H1 (cell line): ENCODE results near the gene KPNA6. TPM values are rescaled to one million over a fixed set of nuclear protein-coding genes. Genes with fewer than 3 reads are reported as not detected.

Experiments
- BCL11A ChIP-seq, 2 experiments: IDR thresholded peaks; one replicate each; pipeline ENCODE4 v1.6.1; 2011; ENCODE audit warnings: low read depth in 2 of 2, low read length in 2 of 2, mild to moderate bottlenecking in 2 of 2
- polyA plus RNA-seq, 7 experiments: library from polyadenylated mRNA; depleted of rRNA in 3 of 7; stranded (reverse) in 5 of 7; unstranded in 2 of 7; fragments of >200 nt in 5 of 7; fragments of 200-250 nt in 2 of 7; gene quantifications; 1 replicate in 5 of 7; 2 replicates in 1 of 7; 4 replicates in 1 of 7; pipeline versions ENCODE4 v1.2.1 to v1.2.3, GENCODE V29; 2011 to 2013; ENCODE audit warnings: missing spikeins in 2 of 7, mixed read lengths in 2 of 7
- total RNA-seq: library from RNA; stranded (reverse); fragmentation: NEBNext Ultra II Directional; extraction: Animal tissue kit (Norgen Biotek cat#: 25700); gene quantifications from 2 replicates; pipeline ENCODE4 v1.2.1, GENCODE V29; 2021
- TF ChIP-seq, protein P1 (sequence below): fragments of 300-600 bp; sonication (generic); IDR thresholded peaks from 2 replicates; pipeline ENCODE4 v1.7.1; 2012; ENCODE audit warnings: low read length, moderate library complexity, mild to moderate bottlenecking, inconsistent platforms; ENCODE audit not compliant: insufficient replicate concordance

KPNA6 gene
- total and polyA plus RNA-seq, 2 of the 8 experiments (the other 6 are each of a cell fraction or from before 2014, with no cell fraction given) = 24.2 to 120 TPM

DNA sequence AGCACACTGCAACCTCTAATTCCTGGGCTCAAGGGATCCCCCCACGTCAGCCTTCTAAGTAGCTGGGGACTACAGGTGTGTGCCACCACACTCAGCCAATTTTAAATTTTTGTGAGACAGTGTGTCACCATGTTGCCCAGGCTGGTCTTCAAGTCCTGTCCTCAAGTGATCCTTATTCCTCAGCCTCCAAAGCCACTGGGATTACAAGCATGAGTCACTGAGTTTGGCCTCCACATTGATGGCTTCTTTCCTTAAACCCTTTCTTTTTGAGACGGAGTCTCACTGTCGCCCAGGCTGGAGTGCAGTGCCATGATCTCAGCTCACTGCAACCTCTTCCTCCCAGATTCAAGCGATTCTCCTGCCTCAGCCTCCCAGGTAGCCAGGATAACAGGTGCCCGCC lies 7.6 kb downstream of the KPNA6 start (continued):
- TF ChIP-seq, protein P1, sequence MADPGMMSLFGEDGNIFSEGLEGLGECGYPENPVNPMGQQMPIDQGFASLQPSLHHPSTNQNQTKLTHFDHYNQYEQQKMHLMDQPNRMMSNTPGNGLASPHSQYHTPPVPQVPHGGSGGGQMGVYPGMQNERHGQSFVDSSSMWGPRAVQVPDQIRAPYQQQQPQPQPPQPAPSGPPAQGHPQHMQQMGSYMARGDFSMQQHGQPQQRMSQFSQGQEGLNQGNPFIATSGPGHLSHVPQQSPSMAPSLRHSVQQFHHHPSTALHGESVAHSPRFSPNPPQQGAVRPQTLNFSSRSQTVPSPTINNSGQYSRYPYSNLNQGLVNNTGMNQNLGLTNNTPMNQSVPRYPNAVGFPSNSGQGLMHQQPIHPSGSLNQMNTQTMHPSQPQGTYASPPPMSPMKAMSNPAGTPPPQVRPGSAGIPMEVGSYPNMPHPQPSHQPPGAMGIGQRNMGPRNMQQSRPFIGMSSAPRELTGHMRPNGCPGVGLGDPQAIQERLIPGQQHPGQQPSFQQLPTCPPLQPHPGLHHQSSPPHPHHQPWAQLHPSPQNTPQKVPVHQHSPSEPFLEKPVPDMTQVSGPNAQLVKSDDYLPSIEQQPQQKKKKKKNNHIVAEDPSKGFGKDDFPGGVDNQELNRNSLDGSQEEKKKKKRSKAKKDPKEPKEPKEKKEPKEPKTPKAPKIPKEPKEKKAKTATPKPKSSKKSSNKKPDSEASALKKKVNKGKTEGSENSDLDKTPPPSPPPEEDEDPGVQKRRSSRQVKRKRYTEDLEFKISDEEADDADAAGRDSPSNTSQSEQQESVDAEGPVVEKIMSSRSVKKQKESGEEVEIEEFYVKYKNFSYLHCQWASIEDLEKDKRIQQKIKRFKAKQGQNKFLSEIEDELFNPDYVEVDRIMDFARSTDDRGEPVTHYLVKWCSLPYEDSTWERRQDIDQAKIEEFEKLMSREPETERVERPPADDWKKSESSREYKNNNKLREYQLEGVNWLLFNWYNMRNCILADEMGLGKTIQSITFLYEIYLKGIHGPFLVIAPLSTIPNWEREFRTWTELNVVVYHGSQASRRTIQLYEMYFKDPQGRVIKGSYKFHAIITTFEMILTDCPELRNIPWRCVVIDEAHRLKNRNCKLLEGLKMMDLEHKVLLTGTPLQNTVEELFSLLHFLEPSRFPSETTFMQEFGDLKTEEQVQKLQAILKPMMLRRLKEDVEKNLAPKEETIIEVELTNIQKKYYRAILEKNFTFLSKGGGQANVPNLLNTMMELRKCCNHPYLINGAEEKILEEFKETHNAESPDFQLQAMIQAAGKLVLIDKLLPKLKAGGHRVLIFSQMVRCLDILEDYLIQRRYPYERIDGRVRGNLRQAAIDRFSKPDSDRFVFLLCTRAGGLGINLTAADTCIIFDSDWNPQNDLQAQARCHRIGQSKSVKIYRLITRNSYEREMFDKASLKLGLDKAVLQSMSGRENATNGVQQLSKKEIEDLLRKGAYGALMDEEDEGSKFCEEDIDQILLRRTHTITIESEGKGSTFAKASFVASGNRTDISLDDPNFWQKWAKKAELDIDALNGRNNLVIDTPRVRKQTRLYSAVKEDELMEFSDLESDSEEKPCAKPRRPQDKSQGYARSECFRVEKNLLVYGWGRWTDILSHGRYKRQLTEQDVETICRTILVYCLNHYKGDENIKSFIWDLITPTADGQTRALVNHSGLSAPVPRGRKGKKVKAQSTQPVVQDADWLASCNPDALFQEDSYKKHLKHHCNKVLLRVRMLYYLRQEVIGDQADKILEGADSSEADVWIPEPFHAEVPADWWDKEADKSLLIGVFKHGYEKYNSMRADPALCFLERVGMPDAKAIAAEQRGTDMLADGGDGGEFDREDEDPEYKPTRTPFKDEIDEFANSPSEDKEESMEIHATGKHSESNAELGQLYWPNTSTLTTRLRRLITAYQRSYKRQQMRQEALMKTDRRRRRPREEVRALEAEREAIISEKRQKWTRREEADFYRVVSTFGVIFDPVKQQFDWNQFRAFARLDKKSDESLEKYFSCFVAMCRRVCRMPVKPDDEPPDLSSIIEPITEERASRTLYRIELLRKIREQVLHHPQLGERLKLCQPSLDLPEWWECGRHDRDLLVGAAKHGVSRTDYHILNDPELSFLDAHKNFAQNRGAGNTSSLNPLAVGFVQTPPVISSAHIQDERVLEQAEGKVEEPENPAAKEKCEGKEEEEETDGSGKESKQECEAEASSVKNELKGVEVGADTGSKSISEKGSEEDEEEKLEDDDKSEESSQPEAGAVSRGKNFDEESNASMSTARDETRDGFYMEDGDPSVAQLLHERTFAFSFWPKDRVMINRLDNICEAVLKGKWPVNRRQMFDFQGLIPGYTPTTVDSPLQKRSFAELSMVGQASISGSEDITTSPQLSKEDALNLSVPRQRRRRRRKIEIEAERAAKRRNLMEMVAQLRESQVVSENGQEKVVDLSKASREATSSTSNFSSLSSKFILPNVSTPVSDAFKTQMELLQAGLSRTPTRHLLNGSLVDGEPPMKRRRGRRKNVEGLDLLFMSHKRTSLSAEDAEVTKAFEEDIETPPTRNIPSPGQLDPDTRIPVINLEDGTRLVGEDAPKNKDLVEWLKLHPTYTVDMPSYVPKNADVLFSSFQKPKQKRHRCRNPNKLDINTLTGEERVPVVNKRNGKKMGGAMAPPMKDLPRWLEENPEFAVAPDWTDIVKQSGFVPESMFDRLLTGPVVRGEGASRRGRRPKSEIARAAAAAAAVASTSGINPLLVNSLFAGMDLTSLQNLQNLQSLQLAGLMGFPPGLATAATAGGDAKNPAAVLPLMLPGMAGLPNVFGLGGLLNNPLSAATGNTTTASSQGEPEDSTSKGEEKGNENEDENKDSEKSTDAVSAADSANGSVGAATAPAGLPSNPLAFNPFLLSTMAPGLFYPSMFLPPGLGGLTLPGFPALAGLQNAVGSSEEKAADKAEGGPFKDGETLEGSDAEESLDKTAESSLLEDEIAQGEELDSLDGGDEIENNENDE = no peak
- no peak for TF ChIP-seq BCL11A (IDR thresholded peaks at IDR 0.05; ENCODE audit: low read depth in 2 of 2, low read length in 2 of 2)
